ENCODE measurements around the gene OGFOD2.
"Not testable (repeated sequence)": the region's sequence is repeated elsewhere in the genome, so short reads cannot be mapped to it uniquely, and the experiment has no call there.

Gene OGFOD2

GRCh38 chr12:122974892-122975789, at the start of gene OGFOD2:
Gene OGFOD2 (plus strand): TSS chr12:122975244. CDS start chr12:122975252, 8 bp downstream.
- DNase-seq = peak; percentile 68 to 89

GRCh38 chr12:122927756-122928403, 47.2 kb upstream of the OGFOD2 start:
- no peak for DNase-seq

- DNase-seq = no peak
Measured at GRCh38 chr12:122928404-122929147, 46.5 kb upstream of the OGFOD2 start.

- DNase-seq = no peak
Measured at GRCh38 chr12:122929148-122929538, 45.9 kb upstream of the OGFOD2 start.

- no peak for DNase-seq
Measured at GRCh38 chr12:122929812-122930211, 45.2 kb upstream of the OGFOD2 start.

GRCh38 chr12:122932207-122932606, 42.8 kb upstream of the OGFOD2 start:
- DNase-seq = no peak

- no peak for DNase-seq
Measured at GRCh38 chr12:122934722-122935121, 40.3 kb upstream of the OGFOD2 start.

- DNase-seq = no peak
Measured at GRCh38 chr12:122935318-122935717, 39.7 kb upstream of the OGFOD2 start.

- no peak for DNase-seq
Measured at GRCh38 chr12:122937622-122938091, 37.4 kb upstream of the OGFOD2 start.

GRCh38 chr12:122939125-122939524, 35.9 kb upstream of the OGFOD2 start:
- DNase-seq = no peak

GRCh38 chr12:122941351-122941750, 33.7 kb upstream of the OGFOD2 start:
- not testable (repeated sequence) for DNase-seq

GRCh38 chr12:122942637-122943036, 32.4 kb upstream of the OGFOD2 start:
- no peak for DNase-seq

GRCh38 chr12:122943196-122943595, 31.8 kb upstream of the OGFOD2 start:
- no peak for DNase-seq

GRCh38 chr12:122944605-122945592, 30.1 kb upstream of the OGFOD2 start:
- peak in 1 of 2 experiments; percentile 28 for DNase-seq

- peak; percentile 57 to 78 for DNase-seq
Measured at GRCh38 chr12:122946690-122947341, 28.2 kb upstream of the OGFOD2 start.

- no peak for DNase-seq
Measured at GRCh38 chr12:122947352-122947792, 27.7 kb upstream of the OGFOD2 start.

- DNase-seq = no peak
Measured at GRCh38 chr12:122948605-122949004, 26.4 kb upstream of the OGFOD2 start.

- DNase-seq = no peak
Measured at GRCh38 chr12:122949405-122949804, 25.6 kb upstream of the OGFOD2 start.

GRCh38 chr12:122949816-122950675, 25.0 kb upstream of the OGFOD2 start:
- DNase-seq = no peak

- no peak for DNase-seq
Measured at GRCh38 chr12:122951406-122951805, 23.6 kb upstream of the OGFOD2 start.

All from SW 1271 (cell line).